RWPE1 (cell line): Measurements from ENCODE around the gene TNXB.
"Not testable (repeated sequence)": the region's sequence is repeated elsewhere in the genome, so short reads cannot be mapped to it uniquely, and the experiment has no call there.

ENCODE experiments used
- CTCF ChIA-PET: fragments of 350-600 bp; sonication (Branson Sonifier 250); formaldehyde crosslinking; extraction: SDS; loops from one replicate; lab custom pipeline; 2021; lab: Yijun Ruan, JAX
- POLR2A ChIA-PET: fragments of 400-600 bp; formaldehyde crosslinking; extraction: SDS; loops from one replicate; lab custom pipeline; 2020; ENCODE audit warnings: antibody characterized with exemption; ENCODE audit not compliant: low non-redundant PET; lab: Yijun Ruan, JAX
- DNase-seq: peaks from one replicate; pipeline ENCODE4 v3.0.0; 2012; ENCODE audit warnings: low spot score
- H3K27ac ChIP-seq: fragments of 450-650 bp; 2 replicates; pipeline ENCODE4 v1.5.1; 2017

Gene TNXB

GRCh38 chr6:32008616-32009015 is 100.5 kb downstream of the TNXB start:
- CTCF ChIA-PET, H3K27ac ChIP-seq, DNase-seq, POLR2A ChIA-PET: not testable (repeated sequence)

GRCh38 chr6:32008037-32008436 is 101.1 kb downstream of the TNXB start:
- CTCF ChIA-PET, DNase-seq, H3K27ac ChIP-seq, POLR2A ChIA-PET: not testable (repeated sequence)

GRCh38 chr6:32007086-32007485 is 102.1 kb downstream of the TNXB start:
- DNase-seq, H3K27ac ChIP-seq, POLR2A ChIA-PET, CTCF ChIA-PET: not testable (repeated sequence)

GRCh38 chr6:32005991-32006529 is 103.1 kb downstream of the TNXB start:
- POLR2A ChIA-PET, DNase-seq, H3K27ac ChIP-seq, CTCF ChIA-PET: not testable (repeated sequence)

GRCh38 chr6:32005538-32005880 is 103.6 kb downstream of the TNXB start:
- DNase-seq, CTCF ChIA-PET, POLR2A ChIA-PET: not testable (repeated sequence)

GRCh38 chr6:32004864-32005537 is 104.1 kb downstream of the TNXB start:
- POLR2A ChIA-PET, CTCF ChIA-PET, H3K27ac ChIP-seq, DNase-seq: not testable (repeated sequence)

More at GRCh38 chr6:32005538-32005880, 103.6 kb downstream of the TNXB start:
- H3K27ac ChIP-seq, result not testable (repeated sequence)

GRCh38 chr6:32004393-32004792 is 104.7 kb downstream of the TNXB start:
- H3K27ac ChIP-seq, CTCF ChIA-PET, POLR2A ChIA-PET, DNase-seq: not testable (repeated sequence)

GRCh38 chr6:32003301-32003700 is 105.8 kb downstream of the TNXB start:
- DNase-seq, H3K27ac ChIP-seq, CTCF ChIA-PET, POLR2A ChIA-PET: not testable (repeated sequence)

- H3K27ac ChIP-seq, DNase-seq, CTCF ChIA-PET, POLR2A ChIA-PET: not testable (repeated sequence)
Measured at GRCh38 chr6:32002546-32003268, 106.4 kb downstream of the TNXB start.

- POLR2A ChIA-PET, DNase-seq, CTCF ChIA-PET, H3K27ac ChIP-seq: not testable (repeated sequence)
Measured at GRCh38 chr6:31996385-31996784, 112.8 kb downstream of the TNXB start.

- DNase-seq, CTCF ChIA-PET, POLR2A ChIA-PET, H3K27ac ChIP-seq: not testable (repeated sequence)
Measured at GRCh38 chr6:31994421-31994820, 114.7 kb downstream of the TNXB start.
